B cell (primary cell): ENCODE measurements around the gene ZFPL1. TPM values are rescaled to one million over a fixed set of nuclear protein-coding genes. Genes with fewer than 3 reads are reported as not detected.
"Not testable (repeated sequence)": the region's sequence is repeated elsewhere in the genome, so short reads cannot be mapped to it uniquely, and the experiment has no call there.

Experiments
- ATAC-seq: fragments of 200-7000 bp; cut with Tn5 transposase; one replicate; pipeline ENCODE4 v1.10.0; 2021; ENCODE audit warnings: low read depth, mild to moderate bottlenecking, moderate number of reproducible peaks, moderate library complexity
- CTCF ChIA-PET: fragments of 350-600 bp; sonication (Branson Sonifier 250); formaldehyde crosslinking; loops from one replicate; lab custom pipeline; 2021; ENCODE audit warnings: antibody characterized with exemption, inconsistent platforms; lab: Charles Lee
- POLR2A ChIA-PET: fragments of 350-600 bp; sonication (Branson Sonifier 250); formaldehyde crosslinking; loops from one replicate; lab custom pipeline; 2021; ENCODE audit warnings: antibody characterized with exemption; lab: Charles Lee
- DNase-seq: peaks from one replicate; pipeline ENCODE4 v3.0.0; 2013
- H2AFZ ChIP-seq: 2 replicates; pipeline ENCODE4 v1.6.1; 2012; ENCODE audit warnings: mild to moderate bottlenecking, low read depth, low read length; ENCODE audit not compliant: insufficient read depth, poor library complexity, severe bottlenecking
- H3K27ac ChIP-seq, 2 donors: 1 replicate in 1 of 2; 2 replicates in 1 of 2; pipeline ENCODE4 v1.5.1; 2012 to 2013; ENCODE audit warnings: low read length in 2 of 2, mild to moderate bottlenecking in 2 of 2, moderate library complexity in 1 of 2
- H3K27me3 ChIP-seq, 4 experiments: fragments of 200-600 bp in 1 of 4; sonication (generic) in 1 of 4; replicated peaks in 1 of 4; 1 replicate in 2 of 4; 2 replicates in 2 of 4; pipeline versions ENCODE4 v1.6.1 to v1.7.0; 2013 to 2016; ENCODE audit warnings: low read length in 3 of 4, mild to moderate bottlenecking in 2 of 4, mixed read lengths in 1 of 4, moderate library complexity in 1 of 4; ENCODE audit not compliant: insufficient read depth in 4 of 4, control insufficient read depth in 3 of 4; ENCODE audit errors: control extremely low read depth in 1 of 4
- H3K36me3 ChIP-seq, 2 experiments: replicated peaks in 1 of 2; 1 replicate in 1 of 2; 2 replicates in 1 of 2; pipeline versions ENCODE4 v1.6.1 to v1.7.1; 2013; ENCODE audit warnings: low read length in 1 of 2; ENCODE audit not compliant: insufficient read depth in 2 of 2, control insufficient read depth in 1 of 2; ENCODE audit errors: control extremely low read depth in 1 of 2, extremely low read depth in 1 of 2
- H3K4me1 ChIP-seq, 2 donors: fragments of 200-600 bp in 1 of 2; sonication (generic) in 1 of 2; 1 replicate in 1 of 2; 2 replicates in 1 of 2; pipeline versions ENCODE4 v1.5.1 to v1.6.1; 2013 to 2017; ENCODE audit warnings: low read length in 2 of 2; ENCODE audit not compliant: control insufficient read depth in 2 of 2, insufficient read depth in 2 of 2
- H3K4me2 ChIP-seq: replicated peaks from 2 replicates; pipeline ENCODE3; 2012; ENCODE audit warnings: mild to moderate bottlenecking, low read depth, low read length; ENCODE audit not compliant: poor library complexity, severe bottlenecking
- H3K4me3 ChIP-seq, 5 experiments: fragments of 200-600 bp in 1 of 5; sonication (generic) in 1 of 5; 1 replicate in 3 of 5; 2 replicates in 2 of 5; pipeline versions ENCODE4 v1.5.1 to v1.7.0; 2011 to 2016; ENCODE audit warnings: low read length in 4 of 5, mild to moderate bottlenecking in 4 of 5, low read depth in 2 of 5, control low read depth in 1 of 5, moderate library complexity in 1 of 5; ENCODE audit not compliant: insufficient read depth in 1 of 5; ENCODE audit errors: control extremely low read depth in 1 of 5, extremely low read depth in 1 of 5
- H3K79me2 ChIP-seq: fragments of 200-600 bp; sonication (generic); one replicate; pipeline ENCODE4 v1.6.0; 2016; ENCODE audit warnings: low read length; ENCODE audit not compliant: control insufficient read depth, insufficient read depth
- H3K9ac ChIP-seq: fragments of 200-600 bp; sonication (generic); 2 replicates; pipeline ENCODE4 v1.6.1; 2017; ENCODE audit warnings: mild to moderate bottlenecking, low read length, moderate library complexity
- H3K9me3 ChIP-seq, 3 donors: one replicate each; pipeline versions ENCODE4 v1.6.1 to v1.7.1; 2013; ENCODE audit warnings: low read length in 2 of 3; ENCODE audit not compliant: control insufficient read depth in 2 of 3, insufficient read depth in 1 of 3; ENCODE audit errors: control extremely low read depth in 1 of 3
- H4K20me1 ChIP-seq: 2 replicates; pipeline ENCODE4 v1.6.0; 2012; ENCODE audit warnings: mild to moderate bottlenecking, low read length; ENCODE audit not compliant: insufficient read depth, control insufficient read depth, poor library complexity, severe bottlenecking
- H3K27ac Mint-ChIP-seq: one replicate; pipeline ENCODE4 v1.8.0; 2021; ENCODE audit warnings: mixed read lengths
- H3K27me3 Mint-ChIP-seq: one replicate; pipeline ENCODE4 v1.8.0; 2021; ENCODE audit warnings: mixed read lengths
- H3K4me1 Mint-ChIP-seq: one replicate; pipeline ENCODE4 v1.8.0; 2021; ENCODE audit warnings: mixed read lengths
- H3K4me3 Mint-ChIP-seq: one replicate; pipeline ENCODE4 v1.8.0; 2021; ENCODE audit warnings: mixed read lengths
- H3K9me3 Mint-ChIP-seq: one replicate; pipeline ENCODE4 v1.8.0; 2022; ENCODE audit warnings: mixed read lengths; ENCODE audit not compliant: insufficient read depth
- CTCF ChIP-seq: fragments of 200-600 bp; IDR thresholded peaks from one replicate; pipeline ENCODE4 v1.8.0; 2022; ENCODE audit warnings: antibody characterized with exemption, mild to moderate bottlenecking
- EZH2 ChIP-seq: IDR thresholded peaks from 2 replicates; pipeline ENCODE4 v1.6.1; 2012; ENCODE audit warnings: borderline replicate concordance, low read depth, mild to moderate bottlenecking, moderate library complexity, low read length; ENCODE audit not compliant: insufficient read depth, poor library complexity, severe bottlenecking
- WGBS: methylation state at CpG from one replicate; pipeline ENCODE4 v1.1.5; 2013; ENCODE audit warnings: missing lambda C conversion rate; ENCODE audit not compliant: insufficient coverage; 5-methylcytosine and 5-hydroxymethylcytosine counted together
- intact Hi-C: fragments of 100-400 bp; cut with micrococcal nuclease; formaldehyde crosslinking; loops from one replicate; pipeline ENCODE4 v1.10.0; 2022
- polyA plus RNA-seq: library from polyadenylated mRNA; depleted of rRNA; stranded (reverse); fragments of >200 nt; gene quantifications from 2 replicates; pipeline ENCODE4 v1.2.3, GENCODE V29; 2012
- total RNA-seq, 2 donors: library from RNA; stranded (reverse); fragments of 120-200 nt in 1 of 2; gene quantifications; 1 replicate in 1 of 2; 2 replicates in 1 of 2; pipeline versions ENCODE4 v1.2.3 to v1.2.4, GENCODE V29; 2013 to 2022

ZFPL1 gene
- total and polyA plus RNA-seq, 2 donors (not counting 1 experiment from before 2014, with no cell fraction given), result 57.3 to 79.2 TPM

- peaks cover 67% of the 10 kb centered on the region for H3K4me1 Mint-ChIP-seq
- peak overlapping the region; percentile 91 for H3K27ac Mint-ChIP-seq
- H3K4me3 Mint-ChIP-seq, result peak overlapping the region; percentile 91
- TF ChIP-seq EZH2 (no peak), CTCF (peak; percentile 62)
- Histone ChIP-seq H3K27me3 (no peaks in the 10 kb centered on the region), H3K4me1 (peaks cover 39 to 61% of the 10 kb centered on the region in 2 donors), H3K4me2 (no peak overlapping the region), H3K27ac (peak overlapping the region; percentile 32 to 96), H3K9me3 (no peaks in the 10 kb centered on the region), H2AFZ (no peak overlapping the region), H3K4me3 (no peak overlapping the region), H4K20me1 (peaks cover 31% of the 10 kb centered on the region), H3K36me3 (peaks cover 0 to 42% of the 10 kb centered on the region in 2 experiments), H3K79me2 (peaks cover 84% of the 10 kb centered on the region), H3K9ac (no peak overlapping the region)
- ChIA-PET POLR2A (interaction anchor here (0.5 to 7.3 kb wide), 12 partner anchors 10 to 884 kb away, joined by 3 to 160 read pairs (median 4); partner anchors contain the start of genes ARL2, CAPN1, MUS81 and POLA2), CTCF (interaction anchor here (0.8 to 5.0 kb wide), 13 partner anchors 8 to 429 kb away, joined by 3 to 47 read pairs (median 17); partner anchors contain the start of genes ARL2, CAPN1, CDC42BPG and SPDYC)
- no peaks in the 10 kb centered on the region for H3K9me3 Mint-ChIP-seq
- no peak for ATAC-seq
- WGBS, result 89% methylated on average over 5 of the region's 18 CpGs
- peak; percentile 23 for DNase-seq
- intact Hi-C loops, result loop anchor here (5.0 to 10.0 kb wide), 4 partner anchors 203 to 497 kb away; partner anchors contain the start of genes ATG2A, MAP3K11, PCNX3 and SF1
- H3K27me3 Mint-ChIP-seq, result no peaks in the 10 kb centered on the region
Observed at GRCh38 chr11:65118097-65118837, 34.2 kb downstream of the ZFPL1 start.

GRCh38 chr11:65118891-65119669, 35.1 kb downstream of the ZFPL1 start:
- not testable (repeated sequence) for H2AFZ ChIP-seq, H3K9me3 Mint-ChIP-seq, H3K4me3 ChIP-seq, H3K4me2 ChIP-seq, ATAC-seq, H3K4me3 Mint-ChIP-seq, H3K9ac ChIP-seq, H3K9me3 ChIP-seq, H3K27me3 ChIP-seq, H3K27me3 Mint-ChIP-seq
- DNase-seq, result peak; percentile 24
- intact Hi-C loops, result loop anchor here (5.0 to 10.0 kb wide), 4 partner anchors 204 to 496 kb away; partner anchors contain the start of genes ATG2A, MAP3K11, PCNX3 and SF1
- WGBS, result 84% methylated on average over 12 of the region's 18 CpGs
- peaks cover 31% of the 10 kb centered on the region for H4K20me1 ChIP-seq
- Mint-ChIP-seq H3K27ac (peak overlapping the region; percentile 72), H3K4me1 (peaks cover 63% of the 10 kb centered on the region)
- peaks cover 86% of the 10 kb centered on the region for H3K79me2 ChIP-seq
- peaks cover 34 to 57% of the 10 kb centered on the region in 2 donors for H3K4me1 ChIP-seq
- ChIA-PET CTCF (interaction anchor here (0.8 to 5.0 kb wide), 15 partner anchors 9 to 430 kb away, joined by 3 to 47 read pairs (median 7); partner anchors contain the start of genes ARL2, CAPN1, CDC42BPG and SPDYC), POLR2A (interaction anchor here (7.3 kb wide), 1 partner anchor 14 kb away, joined by 160 read pairs; the partner anchor contains the start of gene SYVN1)
- H3K36me3 ChIP-seq, result peaks cover 0 to 42% of the 10 kb centered on the region in 2 experiments
- peak overlapping the region; percentile 32 to 96 for H3K27ac ChIP-seq
